Pons (tissue), 1 donor: ENCODE measurements around the gene SNX20.

ENCODE experiments used
- DNase-seq: peaks from one replicate; pipeline ENCODE4 v3.0.0-alpha.2; 2016; ENCODE audit warnings: low spot score

The SNX20 gene

GRCh38 chr16:50634947-50635346 is 46.2 kb downstream of the SNX20 start:
- DNase-seq: no peak

- DNase-seq: no peak
These were observed 47.0 kb downstream of the SNX20 start for GRCh38 chr16:50634090-50634489.

- no peak for DNase-seq
These were observed 47.9 kb downstream of the SNX20 start for GRCh38 chr16:50632927-50633800.

GRCh38 chr16:50631985-50632576 is 49.0 kb downstream of the SNX20 start:
- DNase-seq: no peak

- no peak for DNase-seq
These were observed 49.7 kb downstream of the SNX20 start for GRCh38 chr16:50631249-50631984.

- DNase-seq: no peak
These were observed 50.6 kb downstream of the SNX20 start for GRCh38 chr16:50630394-50631020.

GRCh38 chr16:50629334-50629733 is 51.8 kb downstream of the SNX20 start:
- no peak for DNase-seq

GRCh38 chr16:50628156-50628802 is 52.8 kb downstream of the SNX20 start:
- DNase-seq: no peak

GRCh38 chr16:50627419-50627818 is 53.7 kb downstream of the SNX20 start:
- no peak for DNase-seq

GRCh38 chr16:50626868-50627267 is 54.2 kb downstream of the SNX20 start:
- DNase-seq: no peak

- DNase-seq: no peak
These were observed 55.7 kb downstream of the SNX20 start for GRCh38 chr16:50625374-50625773.

GRCh38 chr16:50624449-50624970 is 56.6 kb downstream of the SNX20 start:
- no peak for DNase-seq

- DNase-seq: no peak
These were observed 58.3 kb downstream of the SNX20 start for GRCh38 chr16:50622643-50623369.

GRCh38 chr16:50622029-50622428 is 59.1 kb downstream of the SNX20 start:
- no peak for DNase-seq
